ENCODE data around the gene GABRP.

The GABRP gene

DNA sequence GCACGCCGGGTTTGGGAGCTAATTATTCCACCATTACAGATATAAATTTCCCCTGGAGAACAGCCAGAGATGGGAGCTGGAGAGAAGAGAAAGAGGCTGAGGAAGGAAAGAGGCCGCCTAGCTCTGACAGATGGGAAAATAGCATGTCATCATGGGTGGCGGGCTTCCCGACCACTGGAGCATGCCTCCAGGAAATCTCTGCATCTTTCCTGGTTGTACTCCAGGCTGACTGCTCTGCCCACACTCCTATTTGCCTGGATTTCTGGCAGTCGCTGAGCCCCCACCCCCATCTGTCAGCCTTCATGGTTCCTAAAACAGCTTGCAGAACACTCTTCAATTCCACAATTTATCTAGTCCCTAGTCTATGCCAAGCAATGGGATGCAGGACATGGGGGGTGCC, 14.3 kb upstream of the GABRP start:
- no peak overlapping the region for H3K4me3 ChIP-seq
- H3K9me3 ChIP-seq: no peaks in the 10 kb centered on the region
- no peak overlapping the region for H3K9ac ChIP-seq
- no peaks in the 10 kb centered on the region for H3K4me1 ChIP-seq
- H4K20me1 ChIP-seq: no peaks in the 10 kb centered on the region
- no peak overlapping the region for H3K4me2 ChIP-seq
- no peak overlapping the region for H3K27ac ChIP-seq
- no peak for TF ChIP-seq Cebpa-rat (IDR thresholded peaks at IDR 0.05)
- H3K27me3 ChIP-seq: no peaks in the 10 kb centered on the region
- no peaks in the 10 kb centered on the region for H3K36me3 ChIP-seq

DNA sequence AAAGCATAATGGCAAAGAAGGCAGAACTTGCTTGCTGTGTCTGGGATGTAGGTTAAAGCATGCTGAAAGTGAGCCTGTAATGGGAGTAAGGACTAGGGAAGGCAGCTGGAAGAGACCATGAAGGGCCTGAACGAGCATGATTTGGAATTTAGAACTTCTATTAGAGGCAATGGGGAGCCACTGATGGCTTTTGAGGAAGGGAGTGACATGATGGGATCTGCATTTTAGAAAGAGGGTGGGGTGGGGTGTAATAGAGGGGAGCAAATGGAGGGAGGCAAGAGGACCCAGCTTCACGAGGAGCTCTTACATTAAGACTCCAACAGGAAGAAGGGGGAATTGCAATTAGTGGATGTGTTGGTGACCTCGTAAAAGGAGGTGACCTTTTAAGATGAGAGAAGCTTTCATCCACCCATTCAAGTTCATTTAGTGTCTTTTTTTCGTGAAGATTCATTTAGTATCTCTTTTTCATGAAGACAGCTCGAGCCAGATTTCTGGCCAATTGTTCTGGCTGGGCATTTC, 13.6 kb upstream of the GABRP start:
- H3K36me3 ChIP-seq: no peaks in the 10 kb centered on the region
- H3K27me3 ChIP-seq: no peaks in the 10 kb centered on the region
- H3K4me3 ChIP-seq: no peak overlapping the region
- H4K20me1 ChIP-seq: no peaks in the 10 kb centered on the region
- H3K4me1 ChIP-seq: no peaks in the 10 kb centered on the region
- no peak overlapping the region for H3K4me2 ChIP-seq
- no peak overlapping the region for H3K27ac ChIP-seq
- no peak overlapping the region for H3K9ac ChIP-seq
- H3K9me3 ChIP-seq: no peaks in the 10 kb centered on the region
- no peak for TF ChIP-seq Cebpa-rat (IDR thresholded peaks at IDR 0.05)

DNA sequence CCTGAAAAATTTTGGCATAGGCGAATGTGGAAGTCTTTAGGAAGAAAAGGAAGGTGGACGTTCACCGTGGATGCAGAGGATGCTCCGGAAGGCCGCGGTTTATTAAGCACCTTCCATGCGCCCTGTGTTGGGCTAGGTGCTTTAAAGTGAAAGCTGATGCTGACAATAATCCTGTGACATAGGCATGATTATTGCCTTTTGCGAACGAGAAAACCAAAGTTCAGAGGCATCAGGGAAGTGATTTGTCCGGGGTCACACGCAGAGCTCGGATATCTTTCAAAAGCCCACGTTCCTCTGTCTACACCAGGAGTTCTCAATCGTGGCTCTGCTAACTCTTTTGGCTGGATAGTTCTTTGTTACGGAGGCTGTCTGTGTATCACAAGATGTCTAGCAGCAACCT, 12.0 kb upstream of the GABRP start:
- Histone ChIP-seq H3K4me1 (no peaks in the 10 kb centered on the region), H3K4me3 (no peak overlapping the region), H3K27me3 (no peaks in the 10 kb centered on the region), H3K9me3 (no peaks in the 10 kb centered on the region), H3K27ac (no peak overlapping the region), H3K9ac (no peak overlapping the region), H3K4me2 (no peak overlapping the region), H3K36me3 (no peaks in the 10 kb centered on the region), H4K20me1 (no peaks in the 10 kb centered on the region)
- TF ChIP-seq Cebpa-rat (IDR thresholded peaks at IDR 0.05): no peak

DNA sequence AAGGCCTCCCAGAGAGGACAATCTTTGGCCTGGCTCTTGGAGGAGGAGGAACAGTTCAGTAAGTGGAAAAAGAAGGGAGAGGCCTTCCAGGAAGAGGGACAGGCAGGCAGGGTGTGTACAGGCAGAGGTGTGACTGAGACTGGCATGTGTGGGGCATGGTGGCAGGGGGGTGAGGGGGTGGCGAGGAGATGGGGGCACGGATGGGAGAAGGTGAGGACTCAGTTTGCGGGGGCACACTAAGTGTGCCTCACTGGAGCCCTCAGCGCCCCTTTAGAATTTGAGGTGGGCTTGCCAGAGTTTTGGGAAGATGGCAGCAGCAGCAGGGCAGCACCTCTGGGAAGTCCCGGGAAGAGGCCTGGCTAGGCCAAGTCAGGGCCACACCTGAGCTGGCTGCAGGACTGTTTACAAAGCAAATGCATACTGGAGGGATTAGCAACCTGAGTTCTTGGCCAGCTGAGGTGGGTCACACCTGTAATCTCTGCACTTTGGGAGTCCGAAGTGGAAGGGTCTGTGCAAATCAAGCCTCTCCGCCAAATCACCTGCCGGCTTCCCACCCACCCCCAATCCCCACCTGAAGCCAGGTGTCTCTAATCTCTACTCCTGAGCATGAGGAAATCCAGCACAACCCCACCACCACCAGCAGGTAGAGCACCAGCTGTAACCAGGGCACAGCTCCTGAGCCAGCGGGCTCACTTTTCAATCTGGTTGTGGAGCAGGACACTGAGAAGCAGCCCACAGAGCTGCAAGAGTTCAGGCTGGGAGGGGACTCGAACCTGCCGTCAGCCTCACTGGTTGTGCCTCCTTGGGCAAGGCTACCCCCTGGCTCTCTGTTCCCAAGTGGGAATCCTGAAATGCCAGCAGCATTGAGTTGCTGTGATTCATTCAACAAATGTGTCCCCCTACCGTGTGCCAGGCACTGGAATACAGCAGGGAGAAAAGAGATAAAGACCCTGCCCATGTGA, 10.2 kb upstream of the GABRP start:
- Histone ChIP-seq H3K4me1 (no peaks in the 10 kb centered on the region), H3K27ac (no peak overlapping the region), H4K20me1 (no peaks in the 10 kb centered on the region), H3K9me3 (no peaks in the 10 kb centered on the region), H3K27me3 (no peaks in the 10 kb centered on the region), H3K4me2 (no peak overlapping the region), H3K9ac (no peak overlapping the region), H3K36me3 (no peaks in the 10 kb centered on the region), H3K4me3 (no peak overlapping the region)
- no peak for TF ChIP-seq Cebpa-rat (IDR thresholded peaks at IDR 0.05)

DNA sequence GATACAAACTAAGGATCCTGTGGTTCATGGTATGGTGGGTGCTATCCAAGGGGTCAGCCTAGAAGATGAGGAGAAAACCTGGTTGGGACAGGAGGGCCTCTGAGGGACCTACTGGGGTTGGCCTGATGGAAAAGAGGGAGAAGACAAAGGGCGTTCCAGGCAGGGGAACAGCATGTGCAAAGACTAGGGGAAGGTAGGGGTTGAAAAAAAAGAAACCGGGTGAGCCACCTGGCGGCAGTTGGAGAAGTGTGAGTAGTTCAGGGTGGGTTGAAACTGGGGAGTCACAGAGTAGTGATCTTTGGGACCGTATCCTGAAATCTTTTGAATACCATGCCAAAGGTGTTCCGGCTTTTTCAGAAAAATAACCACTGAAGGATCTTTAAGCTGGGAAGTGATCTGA, 8.7 kb upstream of the GABRP start:
- no peak for TF ChIP-seq Cebpa-rat (IDR thresholded peaks at IDR 0.05)
- Histone ChIP-seq H3K27me3 (no peaks in the 10 kb centered on the region), H3K36me3 (no peaks in the 10 kb centered on the region), H3K4me1 (no peaks in the 10 kb centered on the region), H3K9me3 (no peaks in the 10 kb centered on the region), H3K4me3 (no peak overlapping the region), H4K20me1 (no peaks in the 10 kb centered on the region), H3K27ac (no peak overlapping the region), H3K9ac (no peak overlapping the region), H3K4me2 (no peak overlapping the region)

DNA sequence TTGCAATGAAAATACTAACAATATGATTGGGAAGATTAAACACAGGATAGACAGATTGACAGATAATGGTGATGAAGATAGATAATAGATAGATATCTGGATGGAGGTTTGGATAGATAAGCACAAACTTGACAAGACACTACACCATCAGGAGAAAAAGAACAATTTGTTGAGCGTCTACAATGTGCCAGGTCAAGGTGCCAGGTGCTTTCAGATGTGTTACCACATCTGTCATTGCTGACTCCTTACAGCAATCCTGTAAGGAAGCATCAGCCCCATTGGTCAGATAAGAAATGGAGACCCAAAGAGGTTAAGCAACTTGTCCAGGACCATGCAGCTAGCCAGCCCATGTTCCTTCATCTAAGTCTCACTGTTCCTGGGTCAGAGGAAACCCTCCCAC, 1.6 kb upstream of the GABRP start:
- H3K4me2 ChIP-seq: no peak overlapping the region
- H3K9me3 ChIP-seq: no peaks in the 10 kb centered on the region
- H3K9ac ChIP-seq: no peak overlapping the region
- no peaks in the 10 kb centered on the region for H4K20me1 ChIP-seq
- no peaks in the 10 kb centered on the region for H3K36me3 ChIP-seq
- no peak for TF ChIP-seq Cebpa-rat (IDR thresholded peaks at IDR 0.05)
- no peak overlapping the region for H3K27ac ChIP-seq
- no peak overlapping the region for H3K4me3 ChIP-seq
- no peaks in the 10 kb centered on the region; the same call in 1 of the 2 replicates for H3K4me1 ChIP-seq
- no peaks in the 10 kb centered on the region for H3K27me3 ChIP-seq

DNA sequence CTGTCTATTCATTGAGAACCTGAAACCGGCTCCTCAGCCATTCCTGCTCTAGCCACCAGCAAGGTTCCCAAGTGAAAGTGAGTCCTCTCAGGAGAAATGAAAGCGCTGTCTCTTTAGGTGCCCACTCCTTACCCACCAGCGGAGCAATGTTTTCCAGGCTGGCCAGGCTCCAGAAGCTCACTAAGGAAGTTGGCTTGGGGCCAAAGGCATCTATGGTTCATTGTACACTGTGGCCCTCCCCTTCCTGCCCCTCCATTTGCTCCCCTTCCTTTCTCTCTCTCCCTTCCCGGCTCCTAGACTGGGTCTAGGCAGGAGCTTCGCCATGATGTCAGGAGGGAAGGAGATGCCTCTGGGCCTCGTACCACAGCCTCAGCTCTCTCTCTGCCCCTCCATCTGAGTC, 1.1 kb upstream of the GABRP start:
- no peaks in the 10 kb centered on the region; the same call in 1 of the 2 replicates for H3K4me1 ChIP-seq
- TF ChIP-seq Cebpa-rat (IDR thresholded peaks at IDR 0.05): no peak
- H3K27me3 ChIP-seq: no peaks in the 10 kb centered on the region
- no peaks in the 10 kb centered on the region for H4K20me1 ChIP-seq
- no peak overlapping the region for H3K27ac ChIP-seq
- H3K36me3 ChIP-seq: no peaks in the 10 kb centered on the region
- no peaks in the 10 kb centered on the region for H3K9me3 ChIP-seq
- no peak overlapping the region for H3K4me3 ChIP-seq
- H3K4me2 ChIP-seq: 0 out of 2 replicates have a peak overlapping the region, but pooled peaks have one; percentile 16
- no peak overlapping the region for H3K9ac ChIP-seq

DNA sequence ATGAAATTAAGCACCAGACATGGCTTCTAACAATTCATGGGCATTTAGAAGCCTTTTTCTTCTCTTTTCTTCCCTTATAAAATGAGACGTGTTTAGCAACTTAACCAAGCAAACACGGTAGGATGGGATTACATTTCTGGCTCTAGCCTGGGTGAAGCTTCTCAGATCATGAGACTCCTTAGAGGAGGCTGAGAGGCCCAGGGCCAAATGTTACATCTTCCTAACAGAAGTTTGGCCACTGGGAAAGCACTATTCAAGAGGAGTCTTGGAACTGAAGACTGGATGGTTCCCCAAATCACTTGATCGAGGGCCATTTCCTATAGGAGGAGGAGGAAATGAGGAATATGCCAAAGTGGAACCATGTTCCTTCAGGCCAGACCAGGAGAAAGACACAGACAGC, 1.9 kb downstream of the GABRP start:
- Histone ChIP-seq H3K4me3 (no peak overlapping the region), H3K36me3 (no peaks in the 10 kb centered on the region), H3K9me3 (no peaks in the 10 kb centered on the region), H3K27me3 (no peaks in the 10 kb centered on the region), H3K4me2 (no peak overlapping the region), H4K20me1 (no peaks in the 10 kb centered on the region), H3K4me1 (peaks cover 7% of the 10 kb centered on the region; the same call in 1 of the 2 replicates), H3K9ac (no peak overlapping the region), H3K27ac (no peak overlapping the region)
- no peak for TF ChIP-seq Cebpa-rat (IDR thresholded peaks at IDR 0.05)

DNA sequence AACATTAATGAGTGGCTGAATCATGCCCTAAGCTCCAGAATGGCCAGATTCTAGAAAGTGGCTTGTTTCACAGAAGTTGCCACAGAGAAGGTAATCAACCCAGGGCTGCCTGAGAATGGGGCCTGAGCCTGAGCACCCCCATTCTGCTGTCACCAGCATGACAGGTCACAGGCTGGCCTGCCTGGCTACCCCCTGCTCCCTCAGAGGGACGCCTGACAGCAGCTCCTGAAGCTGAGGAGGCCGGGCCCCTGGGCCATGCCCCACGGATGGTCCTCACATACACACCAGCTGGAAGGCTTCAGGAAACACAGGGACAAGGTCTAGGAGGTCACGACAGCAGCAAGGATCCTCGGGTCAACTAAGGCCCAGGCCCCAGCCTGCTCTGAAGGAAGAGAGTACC, 3.7 kb downstream of the GABRP start:
- Histone ChIP-seq H3K9me3 (no peaks in the 10 kb centered on the region), H3K36me3 (no peaks in the 10 kb centered on the region), H4K20me1 (no peaks in the 10 kb centered on the region), H3K4me2 (no peak overlapping the region), H3K9ac (no peak overlapping the region), H3K27me3 (no peaks in the 10 kb centered on the region), H3K27ac (no peak overlapping the region), H3K4me3 (no peak overlapping the region), H3K4me1 (peaks cover 7% of the 10 kb centered on the region; the same call in 1 of the 2 replicates)
- TF ChIP-seq Cebpa-rat (IDR thresholded peaks at IDR 0.05): no peak

DNA sequence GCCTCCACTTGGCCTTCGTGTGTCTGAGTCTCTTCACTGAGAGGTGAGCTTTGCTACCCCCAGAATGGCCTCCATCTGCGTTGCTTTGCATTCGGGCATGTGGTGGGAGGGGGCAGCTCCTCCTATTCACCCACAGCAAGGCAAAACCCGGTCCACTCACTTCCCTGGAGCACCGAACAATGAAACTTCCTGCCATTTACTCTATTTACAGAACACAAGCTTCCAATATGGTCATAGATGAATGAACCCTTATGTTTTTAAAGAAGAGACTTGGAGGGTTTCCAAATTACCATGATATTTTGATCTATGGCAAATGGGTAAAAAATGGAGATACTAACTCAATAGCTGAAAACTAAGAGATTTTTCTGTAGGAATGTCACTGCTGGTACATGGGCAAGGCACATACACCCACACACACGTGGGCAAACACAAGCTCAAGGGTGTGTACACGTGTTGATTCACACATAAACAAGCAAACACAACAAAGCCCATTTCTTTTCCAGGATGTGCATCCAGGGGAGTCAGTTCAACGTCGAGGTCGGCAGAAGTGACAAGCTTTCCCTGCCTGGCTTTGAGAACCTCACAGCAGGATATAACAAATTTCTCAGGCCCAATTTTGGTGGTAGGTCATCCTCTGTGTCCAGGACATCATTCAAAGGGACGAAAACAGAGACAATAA, 5.2 kb downstream of the GABRP start:
- no peak overlapping the region for H3K9ac ChIP-seq
- H3K4me3 ChIP-seq: no peak overlapping the region
- no peaks in the 10 kb centered on the region for H3K27me3 ChIP-seq
- peaks cover 7% of the 10 kb centered on the region; the same call in 1 of the 2 replicates for H3K4me1 ChIP-seq
- TF ChIP-seq Cebpa-rat (IDR thresholded peaks at IDR 0.05): no peak
- no peaks in the 10 kb centered on the region for H4K20me1 ChIP-seq
- H3K36me3 ChIP-seq: no peaks in the 10 kb centered on the region
- no peaks in the 10 kb centered on the region for H3K9me3 ChIP-seq
- no peak overlapping the region for H3K27ac ChIP-seq
- H3K4me2 ChIP-seq: no peak overlapping the region

Data from BLaER1 (cell line).